Fibroblast of the aortic adventitia (primary cell): ENCODE results near the gene TOLLIP. TPM values are rescaled to one million over a fixed set of nuclear protein-coding genes. Genes with fewer than 3 reads are reported as not detected.
A peak's percentile ranks its signal among the peaks of the same experiment; 100 is the strongest.
"Not testable (repeated sequence)": the region's sequence is repeated elsewhere in the genome, so short reads cannot be mapped to it uniquely, and the experiment has no call there.

Source experiments
- DNase-seq: peaks from one replicate; pipeline ENCODE4 v3.0.0-alpha.2; 2010; ENCODE audit warnings: low read depth
- H3K4me3 ChIP-seq: 2 replicates; pipeline ENCODE4 v1.5.1; 2011; ENCODE audit warnings: low read depth, mild to moderate bottlenecking, control low read depth, low read length, moderate library complexity
- total RNA-seq: library from RNA; depleted of rRNA; stranded (reverse); fragments of >200 nt; gene quantifications from 2 replicates; pipeline ENCODE4 v1.2.3, GENCODE V29; 2012; ENCODE audit warnings: low replicate concordance
- TF ChIP-seq, protein P1 (sequence below): IDR thresholded peaks from 2 replicates; pipeline ENCODE4 v1.5.1; 2011; ENCODE audit warnings: mild to moderate bottlenecking, low read length, control low read depth, inconsistent platforms; ENCODE audit not compliant: insufficient read depth

The TOLLIP gene
- total RNA-seq, 1 donor = 25.4 TPM

GRCh38 chr11:1270476-1270875, 39.0 kb downstream of the TOLLIP start:
- H3K4me3 ChIP-seq = no peak overlapping the region
- TF ChIP-seq, protein P1, sequence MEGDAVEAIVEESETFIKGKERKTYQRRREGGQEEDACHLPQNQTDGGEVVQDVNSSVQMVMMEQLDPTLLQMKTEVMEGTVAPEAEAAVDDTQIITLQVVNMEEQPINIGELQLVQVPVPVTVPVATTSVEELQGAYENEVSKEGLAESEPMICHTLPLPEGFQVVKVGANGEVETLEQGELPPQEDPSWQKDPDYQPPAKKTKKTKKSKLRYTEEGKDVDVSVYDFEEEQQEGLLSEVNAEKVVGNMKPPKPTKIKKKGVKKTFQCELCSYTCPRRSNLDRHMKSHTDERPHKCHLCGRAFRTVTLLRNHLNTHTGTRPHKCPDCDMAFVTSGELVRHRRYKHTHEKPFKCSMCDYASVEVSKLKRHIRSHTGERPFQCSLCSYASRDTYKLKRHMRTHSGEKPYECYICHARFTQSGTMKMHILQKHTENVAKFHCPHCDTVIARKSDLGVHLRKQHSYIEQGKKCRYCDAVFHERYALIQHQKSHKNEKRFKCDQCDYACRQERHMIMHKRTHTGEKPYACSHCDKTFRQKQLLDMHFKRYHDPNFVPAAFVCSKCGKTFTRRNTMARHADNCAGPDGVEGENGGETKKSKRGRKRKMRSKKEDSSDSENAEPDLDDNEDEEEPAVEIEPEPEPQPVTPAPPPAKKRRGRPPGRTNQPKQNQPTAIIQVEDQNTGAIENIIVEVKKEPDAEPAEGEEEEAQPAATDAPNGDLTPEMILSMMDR = no peak
- no peak for DNase-seq

DNA sequence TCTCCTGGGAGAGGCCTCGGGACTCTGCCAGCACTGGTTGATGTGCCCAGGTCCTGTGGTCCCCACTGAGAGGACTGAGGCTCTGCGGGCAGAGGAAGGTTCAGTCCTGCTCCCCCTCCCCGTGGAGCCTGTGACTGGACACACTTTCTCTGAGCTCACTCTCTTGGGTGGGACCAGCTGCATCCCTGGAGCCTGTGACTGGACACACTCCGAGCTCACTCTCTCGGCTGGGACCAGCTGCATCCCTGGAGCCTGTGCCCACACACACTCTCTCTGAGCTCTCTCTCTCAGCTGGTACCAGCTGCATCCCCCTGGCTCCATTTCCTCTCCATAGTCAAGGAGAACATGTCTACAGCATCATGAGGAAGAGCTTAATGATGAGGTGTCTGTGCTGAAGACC, 39.5 kb downstream of the TOLLIP start:
- TF ChIP-seq, protein P1 = no peak
- no peak for DNase-seq
- H3K4me3 ChIP-seq = no peak overlapping the region

DNA sequence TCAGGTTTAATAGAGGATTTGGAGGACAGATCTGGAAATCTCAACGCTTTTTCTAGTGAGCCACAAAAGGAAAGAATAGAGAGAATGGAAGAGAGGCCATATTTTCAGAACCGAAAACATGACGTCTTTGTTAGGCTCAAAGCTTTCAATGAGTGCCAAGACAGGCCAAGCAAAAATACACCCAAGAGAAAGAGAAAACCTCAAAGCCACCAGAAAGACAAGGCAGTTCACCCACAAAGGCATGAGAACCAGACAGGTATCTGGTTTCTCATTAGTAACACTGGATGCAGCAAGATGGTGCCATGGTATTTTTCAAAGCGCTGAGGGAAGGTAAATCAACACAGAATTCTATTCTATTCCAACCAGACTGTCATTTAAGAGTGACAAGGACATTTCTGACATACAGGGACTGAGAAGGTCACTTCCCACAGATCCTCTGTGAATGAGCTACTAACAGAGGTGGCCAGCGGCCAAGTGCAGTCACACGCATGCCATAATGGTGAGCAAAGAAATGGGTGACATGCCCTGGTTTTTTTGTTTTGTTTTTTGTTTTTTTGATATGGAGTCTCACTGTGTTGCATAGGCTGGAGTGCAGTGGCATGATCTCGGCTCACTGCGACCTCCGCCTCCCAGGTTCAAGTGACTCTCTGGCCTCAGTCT, 41.9 kb downstream of the TOLLIP start:
- H3K4me3 ChIP-seq = no peak overlapping the region
- TF ChIP-seq, protein P1 = no peak
- DNase-seq = no peak

GRCh38 chr11:1266976-1267375, 42.5 kb downstream of the TOLLIP start:
- H3K4me3 ChIP-seq, DNase-seq: not testable (repeated sequence)

- H3K4me3 ChIP-seq, DNase-seq: not testable (repeated sequence)
Measured at GRCh38 chr11:1265480-1265879, 44.0 kb downstream of the TOLLIP start.

DNA sequence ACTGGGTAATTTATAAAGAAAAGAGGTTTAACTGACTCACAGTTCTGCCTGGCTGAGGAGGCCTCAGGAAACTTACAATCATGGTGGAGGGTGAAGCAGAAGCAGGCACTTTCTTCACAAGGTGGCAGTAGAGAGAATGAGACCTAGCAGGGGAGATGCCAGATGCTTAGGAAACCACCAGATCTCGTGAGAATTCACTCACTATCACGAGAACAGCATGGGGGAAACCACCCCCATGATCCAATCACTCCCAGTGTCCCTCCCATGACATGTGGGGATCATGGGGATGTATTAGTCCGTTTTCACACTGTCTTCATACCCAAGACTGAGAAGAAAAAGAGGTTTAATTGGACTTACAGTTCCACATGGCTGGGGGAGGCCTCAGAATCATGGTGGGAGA, 45.0 kb downstream of the TOLLIP start:
- H3K4me3 ChIP-seq = not testable (repeated sequence)
- TF ChIP-seq, protein P1 = peak; percentile 52
- DNase-seq = peak; percentile 75

DNA sequence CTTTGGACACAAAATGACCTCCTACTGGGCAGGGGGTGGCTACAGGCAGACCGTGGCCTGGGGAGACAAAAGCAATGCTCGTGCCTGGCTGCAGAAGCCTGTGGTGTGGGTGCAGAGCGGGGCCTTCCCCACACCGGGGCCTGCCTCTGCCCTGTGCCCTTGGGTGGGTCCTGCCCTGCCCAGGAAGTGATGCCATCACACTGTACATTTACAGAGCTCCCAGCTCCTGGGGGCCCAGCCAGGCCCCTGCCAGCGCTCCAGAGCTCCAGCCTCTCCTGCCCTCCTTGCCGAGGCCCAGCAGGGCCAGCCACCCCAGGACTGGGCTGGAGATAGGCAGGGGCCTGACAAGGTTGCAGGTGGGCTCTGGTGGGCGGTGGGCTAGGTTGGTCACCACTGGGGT, 46.4 kb downstream of the TOLLIP start:
- TF ChIP-seq, protein P1 = no peak
- H3K4me3 ChIP-seq = no peak overlapping the region
- DNase-seq = no peak
